ENCODE measurements around the gene PMS2.

DNA sequence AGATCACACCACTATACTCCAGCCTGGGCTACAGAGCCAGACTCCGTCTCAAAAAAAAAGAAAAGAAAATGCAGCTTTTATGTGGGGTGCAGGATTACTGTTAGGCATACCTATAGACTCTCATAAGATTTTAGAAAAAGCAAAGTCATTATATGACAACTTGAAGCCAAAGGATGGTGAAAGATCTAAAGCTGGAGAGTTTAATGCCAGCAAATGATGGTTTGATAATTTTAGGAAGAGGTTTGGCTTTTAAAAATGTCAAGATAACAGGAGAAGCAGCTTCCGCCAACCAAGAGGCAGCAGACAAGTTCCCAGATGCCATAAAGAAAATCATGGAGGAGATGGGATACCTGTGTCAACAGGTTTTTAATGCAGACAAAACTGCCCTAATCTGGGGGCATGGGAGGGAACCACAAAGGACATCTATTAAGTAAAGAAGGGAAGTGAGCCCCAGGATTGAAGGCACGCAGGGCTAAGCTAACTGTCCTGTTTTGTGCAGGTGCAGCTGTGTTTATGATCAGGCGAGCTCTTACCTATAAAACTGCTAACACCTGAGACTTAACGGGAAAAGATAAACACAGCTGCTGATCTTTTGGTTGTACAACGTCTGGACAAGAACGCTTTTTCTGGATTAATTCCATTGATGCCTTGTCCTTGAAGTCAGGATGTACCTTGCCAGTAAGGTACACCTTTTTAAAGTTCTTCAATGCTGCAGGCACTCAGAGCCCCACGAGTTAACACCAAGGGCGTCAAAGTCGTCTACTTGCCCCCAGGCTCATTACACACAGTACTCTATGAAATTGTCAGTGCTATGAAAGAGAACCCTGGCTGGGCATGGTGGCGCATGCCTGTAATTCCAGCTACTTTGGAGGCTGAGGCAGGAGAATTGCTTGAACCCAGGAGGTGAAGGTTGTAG is 11.8 kb upstream of the PMS2 start:
- TF ChIP-seq, protein P1, sequence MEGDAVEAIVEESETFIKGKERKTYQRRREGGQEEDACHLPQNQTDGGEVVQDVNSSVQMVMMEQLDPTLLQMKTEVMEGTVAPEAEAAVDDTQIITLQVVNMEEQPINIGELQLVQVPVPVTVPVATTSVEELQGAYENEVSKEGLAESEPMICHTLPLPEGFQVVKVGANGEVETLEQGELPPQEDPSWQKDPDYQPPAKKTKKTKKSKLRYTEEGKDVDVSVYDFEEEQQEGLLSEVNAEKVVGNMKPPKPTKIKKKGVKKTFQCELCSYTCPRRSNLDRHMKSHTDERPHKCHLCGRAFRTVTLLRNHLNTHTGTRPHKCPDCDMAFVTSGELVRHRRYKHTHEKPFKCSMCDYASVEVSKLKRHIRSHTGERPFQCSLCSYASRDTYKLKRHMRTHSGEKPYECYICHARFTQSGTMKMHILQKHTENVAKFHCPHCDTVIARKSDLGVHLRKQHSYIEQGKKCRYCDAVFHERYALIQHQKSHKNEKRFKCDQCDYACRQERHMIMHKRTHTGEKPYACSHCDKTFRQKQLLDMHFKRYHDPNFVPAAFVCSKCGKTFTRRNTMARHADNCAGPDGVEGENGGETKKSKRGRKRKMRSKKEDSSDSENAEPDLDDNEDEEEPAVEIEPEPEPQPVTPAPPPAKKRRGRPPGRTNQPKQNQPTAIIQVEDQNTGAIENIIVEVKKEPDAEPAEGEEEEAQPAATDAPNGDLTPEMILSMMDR (IDR thresholded peaks at IDR 0.05), result no peak
- peak; percentile 89 for TF ChIP-seq POLR2AphosphoS5 (IDR thresholded peaks at IDR 0.05)
- no peak for TF ChIP-seq POLR2A (IDR thresholded peaks at IDR 0.05)

Data from prostate gland (tissue), 2 donors.